ENCODE results near the gene ADH7.

Gene ADH7

GRCh38 chr4:99435154-99435553 lies at the start of gene ADH7:
Gene ADH7, minus strand, starts transcription at chr4:99435342. Its CDS starts 109 bp downstream, at chr4:99435233.
- DNase-seq (ENCODE audit: low read depth, low spot score): no peak

DNA sequence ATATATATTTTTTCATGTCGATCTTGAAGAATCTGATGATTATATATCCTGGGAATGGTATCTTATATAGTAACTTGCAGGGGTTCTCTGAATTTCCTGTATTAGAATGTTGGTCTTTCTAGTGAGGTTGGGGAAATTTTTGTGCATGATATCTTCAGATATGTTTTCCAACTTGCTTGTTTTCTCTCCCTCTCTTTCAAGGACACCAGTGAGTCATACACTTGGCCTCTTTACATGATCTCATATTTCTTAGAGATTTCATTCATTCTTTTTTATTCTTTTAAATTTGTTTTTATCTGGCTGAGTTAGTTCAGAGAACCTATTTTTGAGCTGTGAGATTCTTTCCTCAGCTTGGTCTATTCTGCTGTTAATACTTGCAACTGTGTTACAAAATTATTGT lies 48.5 kb upstream of the ADH7 start:
- DNase-seq (ENCODE audit: low read depth, low spot score): no peak

GRCh38 chr4:99473131-99473530 lies 38.0 kb upstream of the ADH7 start:
- DNase-seq (ENCODE audit: low read depth, low spot score): no peak

DNA sequence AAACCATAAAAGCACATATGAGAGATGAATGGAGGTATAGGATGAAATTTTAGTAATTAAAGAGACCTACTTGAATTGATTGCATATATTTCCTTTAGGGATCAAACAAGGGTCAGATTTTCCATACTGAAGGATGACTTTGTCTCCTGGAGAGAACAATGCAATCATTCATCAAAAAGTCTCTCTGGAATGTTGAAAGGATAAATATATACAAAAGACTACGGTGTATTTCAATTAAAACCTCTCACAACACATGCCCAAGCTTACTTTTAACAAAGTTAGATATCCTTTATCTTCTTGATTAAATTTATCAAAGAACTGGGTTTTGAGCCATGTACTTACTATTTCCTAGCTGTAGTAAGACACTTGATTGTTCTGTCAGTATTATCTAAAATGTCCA lies 36.8 kb upstream of the ADH7 start:
- DNase-seq (ENCODE audit: low read depth, low spot score): no peak

- no peak for DNase-seq (ENCODE audit: low read depth, low spot score)
These were observed 36.2 kb upstream of the ADH7 start for GRCh38 chr4:99471349-99471748.

- no peak for DNase-seq (ENCODE audit: low read depth, low spot score)
These were observed 33.7 kb upstream of the ADH7 start for GRCh38 chr4:99468889-99469288.

DNA sequence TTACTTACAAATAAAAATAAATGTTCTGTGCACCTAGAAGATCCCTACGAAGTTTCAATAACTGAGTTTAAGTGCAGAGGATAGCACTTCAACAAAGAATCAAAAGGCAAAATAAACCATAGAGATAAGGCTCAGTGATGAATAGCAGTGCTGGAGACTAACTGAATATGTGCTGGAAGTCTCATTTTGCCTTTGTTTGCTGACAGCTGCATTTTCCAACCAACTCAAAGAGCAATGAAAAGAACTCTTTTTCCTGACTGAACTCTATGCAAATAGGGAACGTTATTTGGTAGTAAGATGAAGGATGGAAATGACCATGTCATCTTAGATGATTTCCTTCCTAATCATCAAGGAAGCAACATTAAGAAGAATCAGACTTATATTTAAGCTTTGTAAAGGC lies 32.7 kb upstream of the ADH7 start:
- DNase-seq (ENCODE audit: low read depth, low spot score): no peak

DNA sequence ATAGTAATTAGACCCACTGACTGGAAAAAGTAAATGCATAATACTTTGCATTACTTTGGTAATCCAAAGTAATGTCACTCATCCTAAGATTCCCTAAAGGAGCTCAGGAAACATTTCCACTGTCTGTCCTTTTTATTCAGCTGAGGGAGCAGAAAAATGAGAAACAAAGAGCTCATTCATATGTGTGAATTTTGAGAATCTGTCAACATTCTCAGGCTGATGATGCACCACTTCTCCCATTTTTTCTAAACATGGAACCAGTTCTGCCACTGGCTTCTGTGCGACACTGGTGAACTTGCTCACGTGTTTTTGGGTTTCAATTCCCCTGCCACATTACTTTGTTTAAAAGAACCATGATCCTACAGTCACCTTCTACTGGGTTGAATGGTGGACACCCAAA lies 28.4 kb upstream of the ADH7 start:
- DNase-seq (ENCODE audit: low read depth, low spot score): no peak

GRCh38 chr4:99462875-99463464 lies 27.8 kb upstream of the ADH7 start:
- peak; percentile 52 for DNase-seq (ENCODE audit: low read depth, low spot score)

- DNase-seq (ENCODE audit: low read depth, low spot score): no peak
These were observed 26.7 kb upstream of the ADH7 start for GRCh38 chr4:99461623-99462401.

- DNase-seq (ENCODE audit: low read depth, low spot score): no peak
These were observed 24.5 kb upstream of the ADH7 start for GRCh38 chr4:99459546-99460042.

- DNase-seq (ENCODE audit: low read depth, low spot score): peak; percentile 18
These were observed 23.8 kb upstream of the ADH7 start for GRCh38 chr4:99458911-99459447.

DNA sequence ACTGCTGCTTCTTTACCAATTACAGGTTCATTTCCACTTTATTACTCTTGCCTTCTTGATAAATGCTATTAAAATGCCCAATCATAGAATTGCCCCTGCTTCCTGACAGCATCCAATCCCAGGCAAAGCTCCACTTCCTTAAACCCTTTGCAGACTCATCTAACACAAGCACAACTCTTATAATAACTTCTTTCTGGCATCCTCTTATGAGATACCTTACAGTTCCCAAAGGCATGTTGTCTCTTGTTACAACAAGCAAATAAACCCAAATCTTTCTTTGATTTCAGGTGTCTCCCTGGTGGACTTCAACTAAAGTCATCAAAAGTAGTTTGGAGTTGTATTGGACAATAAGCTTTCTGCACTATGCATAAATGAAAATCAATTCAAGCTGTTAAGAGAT lies 22.5 kb upstream of the ADH7 start:
- DNase-seq (ENCODE audit: low read depth, low spot score): no peak

DNA sequence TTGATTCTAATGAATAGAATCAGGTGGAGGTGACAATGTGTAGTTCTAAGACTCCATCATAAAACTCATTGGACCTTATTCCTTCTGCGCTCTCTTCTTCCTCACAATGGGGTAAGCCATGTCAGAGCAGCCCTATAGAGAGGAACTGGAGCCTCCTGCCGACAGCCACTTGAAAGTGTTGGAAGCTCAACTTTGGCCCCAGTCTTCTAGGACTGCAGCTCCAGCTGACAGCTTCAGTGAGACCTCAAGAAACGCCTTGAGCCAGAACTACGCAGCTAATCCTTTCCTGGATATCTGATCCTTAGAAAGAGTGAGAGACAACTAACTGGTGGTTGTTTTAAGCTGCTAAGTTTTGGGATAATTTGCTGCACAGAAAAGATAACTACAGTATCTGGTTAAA lies 22.1 kb upstream of the ADH7 start:
- peak; percentile 10 for DNase-seq (ENCODE audit: low read depth, low spot score)

- no peak for DNase-seq (ENCODE audit: low read depth, low spot score)
These were observed 12.4 kb upstream of the ADH7 start for GRCh38 chr4:99447513-99447912.

DNA sequence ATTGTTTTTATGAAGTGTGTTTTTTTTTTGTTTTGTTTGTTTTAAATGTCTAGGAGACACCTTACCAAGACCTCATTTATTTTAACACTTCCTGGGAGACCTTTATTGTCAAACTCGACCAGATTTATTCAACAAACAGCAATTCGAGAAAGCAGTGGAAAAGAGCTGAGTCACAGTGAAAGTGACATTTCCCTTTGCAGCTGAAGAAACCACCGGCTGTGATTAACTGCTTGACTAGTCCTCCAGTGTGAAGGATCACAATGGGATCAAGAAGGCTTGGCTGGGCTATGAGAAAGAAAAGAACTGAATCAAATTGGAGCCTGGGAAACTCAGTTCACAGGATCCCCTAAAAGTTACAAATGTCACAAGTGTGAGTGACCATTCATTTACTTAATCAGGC lies 11.9 kb upstream of the ADH7 start:
- peak; percentile 37 for DNase-seq (ENCODE audit: low read depth, low spot score)

- no peak for DNase-seq (ENCODE audit: low read depth, low spot score)
These were observed 3.3 kb upstream of the ADH7 start for GRCh38 chr4:99438405-99438780.

- DNase-seq (ENCODE audit: low read depth, low spot score): no peak
These were observed 2.7 kb upstream of the ADH7 start for GRCh38 chr4:99437723-99438404.

DNA sequence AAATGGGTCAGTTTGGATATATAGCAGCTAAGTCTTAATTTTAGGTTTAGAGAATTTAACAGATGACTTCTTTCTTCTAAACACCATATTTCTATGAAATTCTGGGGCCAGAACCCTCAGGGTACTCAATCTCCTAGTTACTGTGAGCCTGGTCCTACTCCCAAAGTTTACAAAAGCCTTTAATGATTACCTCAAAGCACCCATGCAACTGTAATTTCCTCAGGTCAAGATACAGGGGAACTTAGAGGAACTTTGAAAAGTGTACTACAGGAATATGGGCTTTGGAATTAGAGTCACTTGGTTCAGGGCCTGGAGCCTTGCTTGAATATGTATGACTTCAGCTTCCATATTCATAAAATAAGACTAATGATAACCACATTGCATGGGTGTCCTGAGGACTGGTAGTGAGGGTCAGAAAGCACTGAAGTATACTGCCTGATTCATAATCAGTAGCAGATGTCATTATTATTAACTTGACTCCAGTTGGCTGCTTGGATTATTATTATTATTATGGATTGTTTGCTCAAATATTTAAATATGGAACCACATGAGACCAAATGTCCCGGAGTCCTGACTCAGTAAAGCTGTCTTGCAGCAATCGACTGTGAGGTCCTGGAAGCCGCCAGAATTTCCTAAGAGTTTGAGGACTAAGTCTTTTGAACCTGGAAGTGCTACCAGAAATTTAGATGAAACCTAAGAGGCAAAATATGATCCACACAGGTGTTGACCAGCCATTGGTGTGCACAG lies 2.0 kb upstream of the ADH7 start:
- no peak for DNase-seq (ENCODE audit: low read depth, low spot score)

DNA sequence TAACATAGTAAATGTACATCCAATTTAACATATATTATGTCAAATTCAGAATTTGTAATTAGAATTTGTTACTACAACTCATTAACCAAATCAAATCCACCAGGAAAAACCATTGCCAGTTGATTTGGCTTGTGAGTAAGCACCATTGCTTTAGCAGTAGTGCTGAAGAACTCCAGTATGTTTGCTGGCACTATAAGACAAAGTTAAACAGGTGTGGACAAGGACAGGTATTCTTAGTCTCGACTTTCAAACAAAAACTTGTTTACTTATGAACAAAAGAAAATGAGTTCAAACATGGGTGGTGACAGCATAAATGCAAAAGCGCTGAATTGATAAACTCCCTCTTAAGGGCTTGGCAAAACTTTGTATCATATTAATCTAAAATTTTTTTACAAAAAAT lies 1.3 kb upstream of the ADH7 start:
- DNase-seq (ENCODE audit: low read depth, low spot score): no peak

GRCh38 chr4:99430106-99430505 lies 5.0 kb downstream of the ADH7 start:
- no peak for DNase-seq (ENCODE audit: low read depth, low spot score)

- DNase-seq (ENCODE audit: low read depth, low spot score): no peak
These were observed 18.0 kb downstream of the ADH7 start for GRCh38 chr4:99417125-99417524.
